Measurements from ENCODE around the gene FILIP1L. TPM values are rescaled to one million over a fixed set of nuclear protein-coding genes. Genes with fewer than 3 reads are reported as not detected.

Gene FILIP1L
- total RNA-seq, 1 donor from 2014 or later, result 47.0 TPM

- DNase-seq (ENCODE audit: extremely low spot score, unreplicated experiment), result no peak
- no peak for TF ChIP-seq CTCF (IDR thresholded peaks at IDR 0.05)
- Mint-ChIP-seq H3K36me3 (ENCODE audit: unreplicated experiment) (no peaks in the 10 kb centered on the region), H3K27ac (ENCODE audit: unreplicated experiment) (peak overlapping the region; percentile 89), H3K27me3 (ENCODE audit: unreplicated experiment) (no peaks in the 10 kb centered on the region), H3K9me3 (ENCODE audit: unreplicated experiment) (no peaks in the 10 kb centered on the region), H3K4me1 (ENCODE audit: unreplicated experiment) (peaks cover 59% of the 10 kb centered on the region), H3K4me3 (ENCODE audit: unreplicated experiment) (peak overlapping the region; percentile 39)
Observed at GRCh38 chr3:100047455-100048141, 66.7 kb downstream of the FILIP1L start.

- TF ChIP-seq CTCF (IDR thresholded peaks at IDR 0.05), result no peak
- Mint-ChIP-seq H3K27ac (ENCODE audit: unreplicated experiment) (peak overlapping the region; percentile 89), H3K4me3 (ENCODE audit: unreplicated experiment) (no peak overlapping the region), H3K27me3 (ENCODE audit: unreplicated experiment) (no peaks in the 10 kb centered on the region), H3K9me3 (ENCODE audit: unreplicated experiment) (no peaks in the 10 kb centered on the region), H3K4me1 (ENCODE audit: unreplicated experiment) (peaks cover 65% of the 10 kb centered on the region), H3K36me3 (ENCODE audit: unreplicated experiment) (no peaks in the 10 kb centered on the region)
- DNase-seq (ENCODE audit: extremely low spot score, unreplicated experiment), result no peak
Observed at GRCh38 chr3:100046986-100047385, 67.3 kb downstream of the FILIP1L start.

- peaks cover 78% of the 10 kb centered on the region for H3K4me1 Mint-ChIP-seq (ENCODE audit: unreplicated experiment)
Observed at GRCh38 chr3:100045696-100046095, 68.6 kb downstream of the FILIP1L start.

GRCh38 chr3:100044369-100044768 is 69.9 kb downstream of the FILIP1L start:
- no peaks in the 10 kb centered on the region for H3K27me3 Mint-ChIP-seq (ENCODE audit: unreplicated experiment)
- no peak overlapping the region for H3K4me3 Mint-ChIP-seq (ENCODE audit: unreplicated experiment)
- H3K4me1 Mint-ChIP-seq (ENCODE audit: unreplicated experiment), result peaks cover 88% of the 10 kb centered on the region
- no peaks in the 10 kb centered on the region for H3K9me3 Mint-ChIP-seq (ENCODE audit: unreplicated experiment)
- TF ChIP-seq CTCF (IDR thresholded peaks at IDR 0.05), result no peak
- DNase-seq (ENCODE audit: extremely low spot score, unreplicated experiment), result no peak
- peak overlapping the region; percentile 89 for H3K27ac Mint-ChIP-seq (ENCODE audit: unreplicated experiment)
- peaks cover 1% of the 10 kb centered on the region for H3K36me3 Mint-ChIP-seq (ENCODE audit: unreplicated experiment)

More at GRCh38 chr3:100045696-100046095, 68.6 kb downstream of the FILIP1L start:
- Mint-ChIP-seq H3K27me3 (ENCODE audit: unreplicated experiment) (no peaks in the 10 kb centered on the region), H3K4me3 (ENCODE audit: unreplicated experiment) (no peak overlapping the region), H3K9me3 (ENCODE audit: unreplicated experiment) (no peaks in the 10 kb centered on the region), H3K27ac (ENCODE audit: unreplicated experiment) (peak overlapping the region; percentile 89), H3K36me3 (ENCODE audit: unreplicated experiment) (no peaks in the 10 kb centered on the region)
- no peak for TF ChIP-seq CTCF (IDR thresholded peaks at IDR 0.05)
- DNase-seq (ENCODE audit: extremely low spot score, unreplicated experiment), result peak; percentile 90

GRCh38 chr3:100043271-100043670 is 71.0 kb downstream of the FILIP1L start:
- Mint-ChIP-seq H3K4me1 (ENCODE audit: unreplicated experiment) (peaks cover 82% of the 10 kb centered on the region), H3K27ac (ENCODE audit: unreplicated experiment) (peak overlapping the region; percentile 96), H3K36me3 (ENCODE audit: unreplicated experiment) (peaks cover 1% of the 10 kb centered on the region), H3K27me3 (ENCODE audit: unreplicated experiment) (no peaks in the 10 kb centered on the region), H3K4me3 (ENCODE audit: unreplicated experiment) (no peak overlapping the region), H3K9me3 (ENCODE audit: unreplicated experiment) (no peaks in the 10 kb centered on the region)
- TF ChIP-seq CTCF (IDR thresholded peaks at IDR 0.05), result no peak
- no peak for DNase-seq (ENCODE audit: extremely low spot score, unreplicated experiment)
